Stomach smooth muscle (tissue), 2 donors: ENCODE measurements around the gene TBX6.

ENCODE experiments used
- H3K27ac ChIP-seq: one replicate; pipeline ENCODE4 v1.7.0; 2013; ENCODE audit warnings: mild to moderate bottlenecking, low read length, inconsistent platforms
- H3K27me3 ChIP-seq, 2 donors: one replicate each; pipeline ENCODE4 v1.7.0; 2013; ENCODE audit warnings: low read length in 2 of 2; ENCODE audit not compliant: insufficient read depth in 2 of 2, control insufficient read depth in 1 of 2
- H3K36me3 ChIP-seq, 2 donors: one replicate each; pipeline ENCODE4 v1.7.0; 2013; ENCODE audit warnings: low read length in 2 of 2; ENCODE audit not compliant: control insufficient read depth in 2 of 2, insufficient read depth in 2 of 2
- H3K4me1 ChIP-seq: one replicate; pipeline ENCODE4 v1.7.0; 2013; ENCODE audit warnings: low read length; ENCODE audit not compliant: control insufficient read depth, insufficient read depth
- H3K4me3 ChIP-seq, 2 donors: one replicate each; pipeline ENCODE4 v1.7.0; 2013; ENCODE audit warnings: low read length in 2 of 2
- H3K9ac ChIP-seq, 2 donors: one replicate each; pipeline ENCODE4 v1.7.0; 2013; ENCODE audit warnings: low read length in 2 of 2, mild to moderate bottlenecking in 1 of 2
- H3K9me3 ChIP-seq, 2 donors: one replicate each; pipeline ENCODE4 v1.7.0; 2013; ENCODE audit warnings: low read length in 2 of 2; ENCODE audit not compliant: control insufficient read depth in 2 of 2
- donor health status: healthy.
- donor health status: Pancreatic carcinoma.

The TBX6 gene

GRCh38 chr16:30113031-30113710, 21.4 kb upstream of the TBX6 start, which contains the start of gene GDPD3:
TSS of gene GDPD3 (minus strand) at chr16:30113537. CDS start at chr16:30113478, 59 bp downstream.
- Histone ChIP-seq H3K4me1 (peaks cover 5% of the 10 kb centered on the region), H3K9me3 (no peaks in the 10 kb centered on the region), H3K9ac (no peak within 1 kb of the TSS), H3K27me3 (no peaks in the 10 kb centered on the region), H3K36me3 (peaks cover 18 to 29% of the 10 kb centered on the region in 2 donors), H3K4me3 (no peak within 1 kb of the TSS), H3K27ac (no peak within 1 kb of the TSS)

- H3K36me3 ChIP-seq = peaks cover 14 to 23% of the 10 kb centered on the region in 2 donors
- H3K27ac ChIP-seq = no peak overlapping the region
- no peaks in the 10 kb centered on the region for H3K27me3 ChIP-seq
- no peak overlapping the region for H3K9ac ChIP-seq
- H3K4me3 ChIP-seq = no peak overlapping the region
- no peaks in the 10 kb centered on the region for H3K9me3 ChIP-seq
- peaks cover 5% of the 10 kb centered on the region for H3K4me1 ChIP-seq
Measured at GRCh38 chr16:30112197-30113030, 20.7 kb upstream of the TBX6 start.

- Histone ChIP-seq H3K4me3 (no peak overlapping the region), H3K9ac (no peak overlapping the region), H3K27me3 (no peaks in the 10 kb centered on the region), H3K36me3 (peaks cover 6 to 15% of the 10 kb centered on the region in 2 donors), H3K4me1 (peaks cover 5% of the 10 kb centered on the region), H3K27ac (no peak overlapping the region), H3K9me3 (no peaks in the 10 kb centered on the region)
Measured at GRCh38 chr16:30110661-30111060, 18.9 kb upstream of the TBX6 start.

GRCh38 chr16:30108059-30108850, 16.5 kb upstream of the TBX6 start:
- Histone ChIP-seq H3K9me3 (no peaks in the 10 kb centered on the region), H3K4me1 (peaks cover 1% of the 10 kb centered on the region), H3K36me3 (peaks cover 9 to 18% of the 10 kb centered on the region in 2 donors), H3K27me3 (no peaks in the 10 kb centered on the region), H3K27ac (no peak overlapping the region), H3K4me3 (no peak overlapping the region), H3K9ac (no peak overlapping the region)

GRCh38 chr16:30104492-30104891, 12.8 kb upstream of the TBX6 start:
- no peaks in the 10 kb centered on the region for H3K9me3 ChIP-seq
- H3K9ac ChIP-seq = no peak overlapping the region
- no peak overlapping the region for H3K4me3 ChIP-seq
- no peaks in the 10 kb centered on the region for H3K4me1 ChIP-seq
- H3K27me3 ChIP-seq = no peaks in the 10 kb centered on the region
- H3K27ac ChIP-seq = no peak overlapping the region
- H3K36me3 ChIP-seq = peaks cover 9 to 13% of the 10 kb centered on the region in 2 donors

GRCh38 chr16:30104090-30104489, 12.4 kb upstream of the TBX6 start:
- H3K27me3 ChIP-seq = no peaks in the 10 kb centered on the region
- H3K4me3 ChIP-seq = no peak overlapping the region
- peaks cover 9 to 13% of the 10 kb centered on the region in 2 donors for H3K36me3 ChIP-seq
- no peaks in the 10 kb centered on the region for H3K4me1 ChIP-seq
- no peak overlapping the region for H3K9ac ChIP-seq
- H3K27ac ChIP-seq = no peak overlapping the region
- H3K9me3 ChIP-seq = no peaks in the 10 kb centered on the region

GRCh38 chr16:30096862-30097563, 5.3 kb upstream of the TBX6 start:
- peak overlapping the region in 1 of 2 donors; percentile 78 for H3K4me3 ChIP-seq
- peak overlapping the region; percentile 85 to 86 for H3K9ac ChIP-seq
- H3K36me3 ChIP-seq = peaks cover 6 to 12% of the 10 kb centered on the region in 2 donors

GRCh38 chr16:30096105-30096861, 4.6 kb upstream of the TBX6 start, which contains the start of gene YPEL3:
TSS of gene YPEL3 (minus strand) at chr16:30096213. CDS start at chr16:30095482, 731 bp downstream.
- Histone ChIP-seq H3K9me3 (no peaks in the 10 kb centered on the region), H3K4me1 (peaks cover 33% of the 10 kb centered on the region), H3K36me3 (peaks cover 6 to 12% of the 10 kb centered on the region in 2 donors), H3K4me3 (peak within 1 kb of the TSS; percentile 90 to 95), H3K27me3 (no peaks in the 10 kb centered on the region), H3K9ac (peak within 1 kb of the TSS; percentile 87 to 90), H3K27ac (peak within 1 kb of the TSS; percentile 88)

More at GRCh38 chr16:30096862-30097563, 5.3 kb upstream of the TBX6 start:
- no peaks in the 10 kb centered on the region for H3K27me3 ChIP-seq
- H3K27ac ChIP-seq = peak overlapping the region; percentile 85
- peaks cover 27% of the 10 kb centered on the region for H3K4me1 ChIP-seq
- no peaks in the 10 kb centered on the region for H3K9me3 ChIP-seq

- no peaks in the 10 kb centered on the region for H3K9me3 ChIP-seq
- peaks cover 38% of the 10 kb centered on the region for H3K4me1 ChIP-seq
- no peaks in the 10 kb centered on the region for H3K27me3 ChIP-seq
- H3K9ac ChIP-seq = peak overlapping the region; percentile 87 to 90
- H3K27ac ChIP-seq = peak overlapping the region; percentile 88
- peaks cover 6 to 12% of the 10 kb centered on the region in 2 donors for H3K36me3 ChIP-seq
- peak overlapping the region; percentile 90 to 95 for H3K4me3 ChIP-seq
Measured at GRCh38 chr16:30095166-30096078, 3.7 kb upstream of the TBX6 start.
